ENCODE results near the gene GNB1L. TPM values are rescaled to one million over a fixed set of nuclear protein-coding genes. Genes with fewer than 3 reads are reported as not detected.

The GNB1L gene
- total and polyA plus RNA-seq, 9 of the 15 experiments (the other 6 are each of a cell fraction or from before 2014, with no cell fraction given): 0.56 to 50.5 (median 10.2) TPM

GRCh38 chr22:19779685-19780268 is 74.9 kb downstream of the GNB1L start (continued):
- TF ChIP-seq MECOM (CRISPR knock-in tag; IDR thresholded peaks at IDR 0.05) (no peak), GTF2F1 (IDR thresholded peaks at IDR 0.05; ENCODE audit: low read depth, low read length) (no peak), ARID1B (IDR thresholded peaks at IDR 0.05) (no peak), HNRNPUL1 (IDR thresholded peaks at IDR 0.05; ENCODE audit: low read length) (no peak), TEAD1 (CRISPR knock-in tag; IDR thresholded peaks at IDR 0.05) (peak in 1 of 2 experiments; percentile 32; a peak in 1 of 4 replicates), ZFX (CRISPR knock-in tag; IDR thresholded peaks at IDR 0.05) (no peak), CCAR2 (IDR thresholded peaks at IDR 0.05; ENCODE audit: low read depth, low read length) (no peak), ELF2 (CRISPR knock-in tag; IDR thresholded peaks at IDR 0.05) (no peak), POLR2AphosphoS2 (IDR thresholded peaks at IDR 0.05; ENCODE audit: low read length) (no peak), ADNP (tag; IDR thresholded peaks at IDR 0.05) (no peak), SMARCA5 (IDR thresholded peaks at IDR 0.05) (no peak), BACH1 (tag; IDR thresholded peaks at IDR 0.05) (no peak), MTA3 (IDR thresholded peaks at IDR 0.05; ENCODE audit: borderline replicate concordance) (no peak), TCF3 (CRISPR knock-in tag; IDR thresholded peaks at IDR 0.05) (no peak), AFF4 (CRISPR knock-in tag; IDR thresholded peaks at IDR 0.05) (no peak), ASH1L (IDR thresholded peaks at IDR 0.05; ENCODE audit: borderline replicate concordance, low read depth, partially characterized antibody) (no peak), ZBTB11 (CRISPR knock-in tag; IDR thresholded peaks at IDR 0.05) (no peak; a peak in 1 of 6 replicates), FOXP4 (CRISPR knock-in tag; IDR thresholded peaks at IDR 0.05; ENCODE audit: borderline replicate concordance) (no peak)
